ENCODE measurements around the gene DNAH17.

DNAH17 gene

DNA sequence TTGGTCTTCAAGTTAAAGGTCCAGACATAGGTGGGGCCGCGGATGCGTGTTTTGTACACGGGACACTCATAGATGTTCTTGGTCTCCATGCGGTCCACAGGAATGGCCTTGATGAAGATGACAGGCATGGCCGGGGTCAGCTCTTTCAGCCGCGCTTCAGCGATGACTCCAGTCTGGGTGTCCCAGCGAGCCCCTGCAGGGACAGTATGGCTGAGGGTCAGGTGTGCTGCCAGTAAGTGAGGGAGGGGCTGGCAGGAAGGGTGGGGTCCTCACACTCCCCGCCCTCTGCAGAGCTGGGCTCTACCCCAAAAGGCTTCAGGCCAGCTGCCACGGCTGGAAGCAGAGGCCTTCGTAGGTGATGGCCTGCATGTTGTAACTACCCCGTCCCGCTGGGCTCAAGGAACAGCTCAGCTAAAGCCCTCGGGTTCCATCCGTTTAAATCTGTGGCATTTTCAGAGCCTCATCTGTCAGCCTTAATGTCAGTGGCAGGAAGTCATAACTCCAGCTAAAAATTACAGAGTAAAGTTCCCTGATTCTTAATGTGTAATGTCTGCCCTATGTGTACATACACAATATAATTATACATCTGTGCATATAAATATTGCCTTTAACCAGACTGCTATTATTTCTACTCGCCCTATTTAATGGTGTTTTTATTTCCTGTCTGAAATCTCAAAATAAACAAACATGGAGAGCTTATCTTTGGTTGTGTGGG is 153.1 kb downstream of the DNAH17 start:
- DNase-seq: no peak

GRCh38 chr17:78422872-78423588 is 154.2 kb downstream of the DNAH17 start:
- DNase-seq: no peak

GRCh38 chr17:78422267-78422605 is 155.0 kb downstream of the DNAH17 start:
- no peak for DNase-seq

DNA sequence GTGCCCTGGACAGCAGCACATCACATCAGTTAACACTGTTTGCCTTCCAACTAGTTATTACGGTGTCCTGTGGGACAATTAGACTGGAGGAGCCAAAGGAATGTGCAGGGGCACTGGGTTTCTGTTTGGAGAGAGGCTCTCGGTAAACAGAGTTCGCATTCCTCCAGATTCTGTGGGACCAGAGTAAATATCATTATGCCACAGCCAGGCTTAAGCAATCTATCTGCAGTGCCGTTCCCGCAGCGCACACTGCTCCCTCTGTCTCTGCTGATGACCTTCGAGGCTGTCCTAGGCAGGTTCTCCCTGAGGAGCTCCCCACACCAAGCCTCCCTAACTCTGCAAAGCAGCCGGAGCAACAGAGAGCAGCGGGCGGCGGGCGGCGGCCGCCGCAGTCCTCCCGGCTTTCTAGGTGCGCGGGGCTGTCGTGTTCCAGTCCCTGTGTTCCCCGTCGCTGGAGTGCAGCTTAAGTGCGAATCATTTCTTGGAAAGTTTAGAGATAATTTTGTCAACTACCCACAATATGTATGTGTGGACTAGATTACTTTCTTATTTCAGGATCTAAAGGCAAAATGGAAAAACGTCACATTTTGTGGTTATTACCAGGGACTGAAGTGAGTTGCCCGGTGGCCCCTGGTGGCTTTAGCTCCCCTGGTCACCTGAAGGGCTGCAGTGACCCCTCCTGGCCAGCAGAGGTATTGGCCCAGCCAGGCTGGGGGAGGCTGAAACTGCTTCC is 155.5 kb downstream of the DNAH17 start:
- DNase-seq: peak; percentile 80

DNA sequence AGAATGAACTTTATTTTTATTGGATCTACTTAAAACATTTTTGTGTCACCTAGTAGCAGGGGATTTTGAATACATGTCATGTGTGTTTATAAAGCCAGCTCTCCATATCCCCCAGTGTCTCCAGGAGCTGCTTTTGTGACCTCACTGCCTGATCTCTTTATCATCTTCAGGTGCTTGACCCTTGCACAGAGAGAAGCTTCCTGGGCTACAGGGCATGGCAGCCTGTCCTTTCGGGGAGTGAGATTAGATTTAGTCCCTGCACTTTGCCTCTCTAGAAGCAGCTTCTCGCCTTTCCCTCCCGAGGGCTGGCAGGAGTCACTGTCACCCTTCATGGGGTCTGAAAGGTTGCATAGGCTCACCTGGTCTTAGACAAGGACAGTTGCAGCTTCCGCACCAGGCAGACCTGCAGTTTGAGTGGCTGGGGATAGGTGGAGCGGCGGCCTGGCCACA is 156.1 kb downstream of the DNAH17 start:
- DNase-seq: no peak

DNA sequence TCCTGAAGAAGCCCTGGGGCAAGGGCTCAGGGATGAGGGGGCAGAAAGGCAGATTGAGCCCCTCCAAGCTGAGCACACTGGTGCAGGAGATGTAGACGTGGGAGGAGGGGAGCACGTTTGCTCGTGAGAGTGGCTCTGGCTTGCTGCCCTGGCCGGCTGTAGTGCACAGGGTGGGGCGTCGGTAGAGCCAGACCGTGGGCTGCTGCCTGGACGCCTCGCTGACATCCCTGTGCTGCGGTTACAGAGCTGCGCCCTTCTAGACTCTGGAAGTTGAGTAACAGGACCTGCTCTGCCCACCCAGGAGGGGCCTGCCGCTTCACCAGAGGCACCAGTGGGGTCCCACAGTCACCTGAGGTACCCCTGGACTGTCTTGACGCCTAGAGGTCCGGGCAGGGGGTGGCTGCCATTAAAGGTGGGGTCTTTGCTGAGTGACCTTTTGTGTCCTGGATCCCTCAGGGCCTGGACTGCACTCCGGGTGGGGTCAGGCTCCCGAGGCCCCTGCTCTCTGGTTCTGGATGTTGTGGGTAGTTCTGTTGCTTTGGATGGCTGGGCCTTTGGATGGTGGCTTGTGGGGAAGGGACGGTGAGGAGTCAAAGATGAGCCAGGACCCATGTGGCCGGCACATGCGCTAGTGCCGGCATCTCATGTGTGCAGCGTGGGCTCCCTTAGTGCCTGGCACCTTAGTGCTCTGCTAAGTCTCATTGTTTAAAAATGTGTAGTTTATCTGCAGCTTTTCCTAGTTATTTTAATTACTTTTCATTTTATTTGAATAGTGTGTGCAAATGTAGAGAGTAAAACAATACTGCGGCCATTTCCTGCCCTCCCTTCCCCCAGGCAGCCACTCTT is 157.0 kb downstream of the DNAH17 start:
- DNase-seq: no peak

DNA sequence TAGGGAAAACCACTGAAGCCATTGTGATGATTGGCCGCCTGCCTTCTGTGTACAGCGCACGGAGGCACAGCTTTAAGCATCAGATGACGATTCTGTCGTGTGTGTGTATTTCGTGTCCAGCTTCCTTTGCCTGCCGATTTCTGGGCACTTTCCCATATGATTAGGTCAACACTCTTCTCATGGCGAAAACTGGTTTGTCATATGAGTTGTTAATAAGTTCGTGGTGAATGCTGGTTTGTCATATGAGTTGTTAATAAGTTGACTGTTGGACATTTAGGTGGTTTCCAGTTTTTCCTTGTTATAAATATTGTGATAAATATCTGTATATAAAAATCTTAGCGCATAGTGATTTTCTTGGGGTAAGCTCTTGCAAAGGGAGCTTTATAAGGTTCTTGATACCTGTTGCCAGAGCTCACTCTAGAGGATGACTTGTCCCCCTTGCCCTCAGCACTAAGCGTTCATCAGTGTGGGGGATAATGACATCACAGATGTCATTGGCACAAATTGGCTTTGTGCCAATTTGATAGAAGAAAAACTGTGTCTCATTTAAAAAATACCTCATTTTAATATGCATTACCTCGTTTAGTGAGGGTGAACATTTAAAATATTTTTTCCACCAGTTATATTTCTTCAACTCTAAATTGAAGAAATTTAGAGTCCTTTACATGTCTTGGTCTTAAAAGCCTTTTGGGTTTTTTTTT is 158.7 kb downstream of the DNAH17 start:
- DNase-seq: no peak

DNA sequence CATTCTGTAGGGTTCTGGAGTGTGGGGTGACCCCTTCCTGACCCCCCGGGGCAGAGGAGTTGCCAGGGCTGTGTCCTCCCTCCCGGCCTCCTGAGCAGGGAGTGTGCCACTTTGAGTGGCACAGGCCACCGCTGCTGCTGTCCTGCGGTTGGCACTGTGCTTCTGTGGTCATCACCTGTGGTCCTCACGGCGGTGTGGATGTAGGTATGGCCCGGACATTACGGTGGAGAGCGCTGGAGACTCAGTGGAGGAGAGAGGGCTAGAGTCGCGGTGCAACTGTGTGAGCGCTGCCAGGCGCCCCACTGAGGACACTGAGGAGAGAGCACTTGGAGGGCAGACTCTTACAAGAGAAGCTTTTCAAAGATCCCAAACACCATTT is 159.7 kb downstream of the DNAH17 start:
- DNase-seq: no peak

GRCh38 chr17:78416791-78417530 is 160.2 kb downstream of the DNAH17 start:
- no peak for DNase-seq

DNA sequence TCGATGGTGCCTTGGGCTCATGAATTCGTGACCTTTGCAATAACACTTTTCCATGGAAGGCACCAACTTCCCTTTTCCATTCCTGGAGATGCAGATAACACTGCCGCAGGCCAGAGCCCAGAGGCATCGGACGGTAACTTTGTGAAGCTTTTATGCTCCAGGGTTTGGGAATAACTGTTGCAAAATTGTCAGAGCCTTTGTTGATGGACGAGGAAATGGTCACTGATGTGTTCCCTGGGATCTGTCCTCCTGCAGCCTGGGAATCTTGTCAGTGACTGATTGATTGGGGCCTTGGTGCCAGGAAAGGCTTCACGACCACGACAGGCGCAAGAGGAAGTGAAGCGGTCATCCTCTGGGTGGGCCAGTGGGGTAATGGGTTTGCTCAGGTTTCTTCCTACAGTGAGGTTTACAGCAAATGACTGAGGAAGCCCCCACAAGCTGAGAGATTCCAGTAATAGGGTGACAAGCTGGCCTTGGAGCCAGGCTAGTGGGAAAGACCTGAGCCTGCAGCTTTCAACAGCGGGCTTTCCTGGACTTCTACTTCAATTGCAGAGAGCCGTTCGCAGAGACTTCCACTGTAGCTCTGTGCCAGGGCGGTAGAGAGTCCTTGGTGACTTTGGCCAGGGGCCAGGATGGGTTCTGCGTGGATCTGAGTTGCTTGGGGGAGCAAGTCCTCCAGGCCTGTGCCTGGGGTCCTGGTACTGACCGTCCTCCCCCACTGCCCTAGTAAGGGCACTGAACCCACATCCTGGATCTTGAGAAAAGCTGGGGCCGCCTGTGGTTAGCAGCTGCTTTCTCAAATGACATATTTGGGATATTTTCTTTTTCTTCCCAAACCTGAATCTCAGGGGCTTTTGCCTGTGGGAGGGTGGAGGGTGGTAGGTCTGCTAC is 161.1 kb downstream of the DNAH17 start:
- no peak for DNase-seq

- DNase-seq: peak; percentile 63
Measured at GRCh38 chr17:78414178-78415162, 162.7 kb downstream of the DNAH17 start.

GRCh38 chr17:78412403-78412802 is 164.8 kb downstream of the DNAH17 start:
- peak; percentile 27 for DNase-seq

DNA sequence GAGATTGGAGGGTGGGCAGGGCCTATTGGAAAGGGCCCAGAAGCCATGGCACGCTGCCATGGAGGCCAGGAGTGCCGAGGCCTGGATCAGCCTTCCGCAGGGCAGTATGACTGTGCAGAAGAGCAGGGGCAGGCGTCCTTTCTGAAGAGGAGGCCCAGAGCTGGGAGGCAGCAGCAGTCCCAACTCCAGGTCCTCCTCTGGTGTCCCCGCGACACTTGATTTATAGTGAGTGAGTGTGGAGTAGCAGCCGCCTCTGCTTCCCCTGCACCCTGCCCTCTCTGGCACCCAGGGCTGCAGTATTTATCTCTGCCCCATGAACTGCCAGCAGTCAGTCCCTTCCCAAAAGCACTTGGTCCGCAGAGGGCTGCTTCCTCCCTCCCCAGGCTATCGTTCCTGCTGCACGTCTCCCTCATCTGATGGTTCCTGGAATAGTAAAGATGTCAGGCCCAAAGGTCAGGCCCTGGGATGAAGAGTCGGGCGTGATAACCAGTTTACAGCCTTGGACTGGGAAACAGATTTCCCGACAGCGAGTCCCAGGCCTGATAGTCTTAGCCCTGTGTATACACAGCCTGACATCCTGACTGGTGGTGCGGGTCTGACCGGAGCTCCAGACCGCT is 165.8 kb downstream of the DNAH17 start:
- DNase-seq: no peak

- no peak for DNase-seq
Measured at GRCh38 chr17:78409191-78409928, 167.8 kb downstream of the DNAH17 start.

- no peak for DNase-seq
Measured at GRCh38 chr17:78408476-78409050, 168.6 kb downstream of the DNAH17 start.

DNA sequence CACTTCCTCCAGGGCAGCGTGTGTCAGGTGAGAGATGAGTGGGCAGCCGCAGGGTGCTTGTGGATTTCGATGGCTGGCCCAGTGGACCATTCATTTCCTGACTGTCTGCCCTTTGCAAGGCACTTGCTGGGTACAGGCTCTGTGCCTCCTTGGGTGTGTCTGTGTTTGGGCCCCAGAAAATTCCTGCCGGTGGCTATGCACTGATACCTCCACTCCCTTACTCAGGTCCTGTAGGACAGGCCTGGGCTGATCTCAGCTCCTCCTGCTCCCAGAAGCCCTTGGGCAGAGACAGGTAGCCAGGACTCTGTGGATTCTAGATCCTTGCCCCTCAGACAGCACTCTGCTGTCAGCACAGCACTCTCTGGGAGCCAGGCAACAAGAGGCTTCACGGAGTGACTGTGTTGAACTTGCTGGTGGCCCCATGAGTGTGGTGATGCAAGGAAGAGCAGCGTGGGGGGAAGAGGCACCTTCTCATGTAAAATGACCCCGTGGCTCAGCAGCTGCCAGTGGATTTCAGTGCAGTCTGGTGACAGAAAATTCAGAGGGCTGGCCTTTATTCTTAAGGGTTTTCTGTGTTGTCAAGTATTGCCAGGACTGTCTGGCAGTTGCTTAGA is 169.7 kb downstream of the DNAH17 start:
- DNase-seq: no peak

- DNase-seq: no peak
Measured at GRCh38 chr17:78406920-78407319, 170.3 kb downstream of the DNAH17 start.

Data from CD4-positive, alpha-beta T cell treated with Interleukin-17A for 4 hours (primary cell).